CD4-positive, alpha-beta T cell treated with Interleukin-4 for 4 hours (primary cell): ENCODE data around the gene MRPL49.

Experiments used
- DNase-seq: peaks from one replicate; pipeline ENCODE4 v3.0.0-alpha.2; 2020

MRPL49 gene

DNA sequence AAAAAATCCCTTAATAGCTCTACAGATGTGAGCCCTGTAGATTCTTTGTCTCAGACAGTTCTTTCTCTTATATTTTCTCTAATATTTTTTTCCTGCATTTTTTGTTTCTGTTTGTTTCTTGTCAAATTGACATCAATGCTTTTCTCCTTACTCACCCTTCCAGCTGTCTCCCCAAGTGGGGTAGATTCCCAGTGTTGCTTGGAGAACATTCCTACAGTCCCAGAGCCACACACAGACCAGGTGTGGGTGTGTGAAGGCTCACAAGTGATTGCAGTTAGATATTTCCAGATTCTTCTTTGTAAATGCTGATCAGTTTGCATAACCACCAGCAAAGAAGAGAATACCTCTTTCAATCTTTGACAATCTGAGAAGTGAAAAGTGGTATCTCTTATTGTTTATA lies 18.6 kb upstream of the MRPL49 start:
- no peak for DNase-seq

DNA sequence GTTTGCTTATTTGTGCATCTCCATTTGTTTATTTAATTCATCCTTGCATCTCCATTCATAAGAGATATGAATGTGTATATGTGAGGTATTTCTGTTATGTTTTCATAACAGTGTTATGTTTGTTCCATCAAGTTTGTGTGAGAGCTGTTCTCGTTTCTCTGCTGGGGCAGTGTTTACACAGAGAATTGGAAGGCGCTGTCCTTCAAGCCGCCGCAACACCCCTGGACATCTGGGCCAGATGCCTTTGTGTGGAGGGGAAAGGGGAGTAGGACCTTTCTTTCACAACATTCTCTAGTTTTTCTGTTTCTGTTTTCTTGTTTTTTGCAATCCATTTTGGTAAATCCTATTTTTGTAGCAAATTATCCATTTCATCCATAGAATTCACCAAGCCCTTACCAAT lies 17.5 kb upstream of the MRPL49 start:
- DNase-seq = no peak

DNA sequence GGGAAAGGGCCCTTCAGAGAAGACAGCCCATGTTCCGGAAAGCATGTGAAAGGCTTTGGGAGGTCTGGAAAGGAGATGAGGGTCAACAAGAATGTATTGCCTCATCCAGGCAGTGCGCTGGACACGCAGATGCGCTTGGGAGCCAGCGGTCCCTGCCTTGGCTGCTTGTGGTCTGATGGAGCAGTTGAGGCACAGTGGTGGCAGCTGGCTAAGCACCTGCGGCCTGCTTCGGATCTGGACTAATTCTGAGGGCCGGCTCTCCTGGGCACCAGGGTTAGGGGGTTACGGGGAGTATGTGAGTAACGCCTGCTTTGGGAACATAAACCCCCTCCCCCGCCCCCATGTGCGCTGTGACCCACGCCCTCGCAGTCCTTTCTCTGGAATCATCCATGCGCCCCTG lies 15.0 kb upstream of the MRPL49 start:
- DNase-seq = no peak

DNA sequence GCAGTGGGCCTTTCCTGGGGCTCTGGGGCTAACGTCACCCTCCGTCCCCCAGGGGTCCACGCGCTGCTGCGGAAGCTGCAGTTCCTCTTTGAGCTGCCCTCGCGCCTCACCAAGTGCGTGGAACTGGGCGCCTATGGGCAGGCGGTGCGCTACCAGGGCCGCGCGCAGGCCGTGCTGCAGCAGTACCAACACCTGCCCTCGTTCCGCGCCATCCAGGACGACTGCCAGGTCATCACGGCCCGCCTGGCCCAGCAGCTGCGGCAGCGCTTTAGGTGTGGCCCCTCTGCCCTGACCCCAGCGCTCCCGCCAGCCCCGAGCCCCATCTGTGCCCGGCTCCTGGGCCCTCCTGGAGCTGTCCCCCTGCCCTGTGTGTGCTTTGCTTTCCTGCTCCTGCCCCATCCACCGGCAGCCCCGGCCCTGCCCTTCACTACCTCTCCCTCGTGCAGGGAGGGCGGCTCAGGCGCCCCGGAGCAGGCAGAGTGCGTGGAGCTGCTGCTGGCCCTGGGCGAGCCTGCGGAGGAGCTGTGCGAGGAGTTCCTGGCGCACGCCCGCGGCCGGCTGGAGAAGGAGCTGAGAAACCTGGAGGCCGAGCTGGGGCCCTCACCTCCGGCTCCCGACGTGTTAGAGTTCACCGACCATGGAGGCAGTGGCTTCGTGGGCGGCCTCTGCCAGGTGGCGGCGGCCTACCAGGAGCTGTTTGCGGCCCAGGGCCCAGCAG lies 14.2 kb upstream of the MRPL49 start:
- no peak for DNase-seq

DNA sequence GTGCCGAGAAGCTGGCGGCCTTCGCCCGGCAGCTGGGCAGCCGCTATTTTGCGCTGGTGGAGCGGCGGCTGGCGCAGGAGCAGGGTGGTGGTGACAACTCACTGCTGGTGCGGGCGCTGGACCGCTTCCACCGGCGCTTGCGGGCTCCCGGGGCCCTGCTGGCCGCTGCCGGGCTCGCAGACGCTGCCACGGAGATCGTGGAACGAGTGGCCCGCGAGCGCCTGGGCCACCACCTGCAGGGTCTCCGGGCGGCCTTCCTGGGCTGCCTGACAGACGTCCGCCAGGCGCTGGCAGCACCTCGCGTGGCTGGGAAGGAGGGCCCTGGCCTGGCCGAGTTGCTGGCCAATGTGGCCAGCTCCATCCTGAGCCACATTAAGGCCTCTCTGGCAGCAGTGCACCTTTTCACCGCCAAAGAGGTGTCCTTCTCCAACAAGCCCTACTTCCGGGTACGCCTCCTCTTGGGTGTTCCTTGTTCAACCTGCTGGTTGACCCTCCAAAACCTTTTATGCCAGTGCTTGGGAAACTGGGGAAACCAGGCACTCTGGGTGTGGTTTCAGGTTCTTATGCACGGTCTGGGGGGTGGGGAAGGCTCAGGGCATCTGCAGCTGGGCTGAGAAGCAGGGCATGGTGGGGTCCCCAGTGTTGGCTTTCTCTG lies 13.5 kb upstream of the MRPL49 start:
- no peak for DNase-seq

DNA sequence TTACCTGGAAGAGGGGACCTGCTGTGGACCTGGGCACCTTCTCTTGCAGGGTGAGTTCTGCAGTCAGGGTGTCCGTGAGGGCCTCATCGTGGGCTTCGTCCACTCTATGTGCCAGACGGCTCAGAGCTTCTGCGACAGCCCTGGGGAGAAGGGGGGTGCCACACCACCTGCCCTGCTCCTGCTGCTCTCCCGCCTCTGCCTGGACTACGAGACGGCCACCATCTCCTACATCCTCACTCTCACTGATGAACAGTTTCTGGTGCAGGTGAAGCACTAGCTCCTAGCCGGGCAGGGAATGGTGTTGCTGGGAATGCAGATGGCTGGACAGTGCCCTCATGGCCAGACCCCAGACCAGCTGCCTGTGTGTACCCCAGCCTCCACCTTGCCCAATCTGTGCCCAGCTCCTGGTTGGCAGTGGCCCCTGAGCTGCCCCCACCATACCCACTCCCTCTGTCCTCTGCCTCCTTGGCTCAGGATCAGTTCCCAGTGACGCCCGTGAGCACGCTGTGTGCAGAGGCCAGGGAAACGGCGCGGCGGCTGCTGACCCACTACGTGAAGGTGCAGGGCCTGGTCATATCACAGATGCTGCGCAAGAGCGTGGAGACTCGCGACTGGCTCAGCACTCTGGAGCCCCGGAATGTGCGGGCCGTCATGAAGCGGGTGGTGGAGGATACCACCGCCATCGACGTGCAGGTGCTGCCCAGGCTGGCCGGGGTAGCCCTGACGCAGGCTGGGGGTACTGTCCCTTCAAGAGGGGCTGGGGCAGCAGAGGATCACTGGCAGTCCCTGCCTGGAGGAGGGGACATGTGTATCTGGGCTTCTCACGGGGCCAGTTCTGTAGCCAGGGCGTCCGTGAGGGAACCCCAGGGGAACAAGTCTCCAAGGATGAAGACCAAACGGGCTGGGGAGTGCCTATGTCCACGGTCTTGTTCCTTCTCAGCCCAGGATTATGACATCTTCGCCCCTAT lies 12.6 kb upstream of the MRPL49 start:
- DNase-seq = no peak

DNA sequence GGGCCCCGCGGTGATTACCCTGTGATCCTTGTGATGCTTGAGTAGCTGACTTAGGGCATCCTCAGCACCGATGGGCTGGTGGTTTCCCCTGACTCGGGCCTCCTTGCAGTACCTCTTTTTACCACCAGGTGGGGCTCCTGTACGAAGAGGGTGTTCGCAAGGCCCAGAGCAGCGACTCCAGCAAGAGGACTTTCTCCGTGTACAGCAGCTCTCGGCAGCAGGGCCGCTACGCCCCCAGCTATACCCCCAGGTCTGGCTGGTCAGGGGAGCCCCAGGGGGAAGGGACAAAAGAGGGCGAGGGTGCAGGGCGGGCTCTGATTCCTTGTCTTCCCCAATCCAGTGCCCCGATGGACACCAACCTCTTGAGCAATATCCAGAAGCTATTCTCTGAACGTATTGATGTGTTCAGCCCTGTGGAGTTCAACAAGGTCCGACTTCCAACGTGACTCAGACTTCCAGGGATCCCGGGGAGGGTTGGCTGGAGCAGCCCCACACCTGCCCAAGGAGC lies 11.7 kb upstream of the MRPL49 start:
- DNase-seq = peak; percentile 92

DNA sequence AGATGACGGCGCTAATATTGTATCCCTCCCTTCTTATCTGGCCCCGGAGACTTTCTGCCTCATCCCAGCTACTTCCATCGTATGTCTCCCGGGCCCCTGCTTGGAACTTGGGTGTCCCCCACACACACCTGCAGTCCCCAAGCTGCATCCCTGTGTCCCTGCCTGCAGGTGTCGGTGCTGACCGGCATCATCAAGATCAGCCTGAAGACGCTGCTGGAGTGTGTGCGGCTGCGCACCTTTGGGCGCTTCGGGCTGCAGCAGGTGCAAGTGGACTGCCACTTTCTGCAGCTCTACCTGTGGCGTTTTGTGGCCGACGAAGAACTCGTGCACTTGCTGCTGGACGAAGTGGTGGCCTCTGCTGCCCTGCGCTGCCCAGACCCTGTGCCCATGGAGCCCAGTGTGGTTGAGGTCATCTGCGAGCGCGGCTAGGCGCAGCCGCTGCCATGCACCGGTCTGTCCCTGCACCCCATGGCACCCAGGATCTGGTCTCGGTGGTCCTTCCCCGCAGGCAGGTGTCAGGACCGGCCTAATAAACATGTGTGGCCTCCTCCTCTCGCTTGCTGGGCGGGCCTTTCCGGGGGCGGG lies 10.9 kb upstream of the MRPL49 start:
- no peak for DNase-seq

DNA sequence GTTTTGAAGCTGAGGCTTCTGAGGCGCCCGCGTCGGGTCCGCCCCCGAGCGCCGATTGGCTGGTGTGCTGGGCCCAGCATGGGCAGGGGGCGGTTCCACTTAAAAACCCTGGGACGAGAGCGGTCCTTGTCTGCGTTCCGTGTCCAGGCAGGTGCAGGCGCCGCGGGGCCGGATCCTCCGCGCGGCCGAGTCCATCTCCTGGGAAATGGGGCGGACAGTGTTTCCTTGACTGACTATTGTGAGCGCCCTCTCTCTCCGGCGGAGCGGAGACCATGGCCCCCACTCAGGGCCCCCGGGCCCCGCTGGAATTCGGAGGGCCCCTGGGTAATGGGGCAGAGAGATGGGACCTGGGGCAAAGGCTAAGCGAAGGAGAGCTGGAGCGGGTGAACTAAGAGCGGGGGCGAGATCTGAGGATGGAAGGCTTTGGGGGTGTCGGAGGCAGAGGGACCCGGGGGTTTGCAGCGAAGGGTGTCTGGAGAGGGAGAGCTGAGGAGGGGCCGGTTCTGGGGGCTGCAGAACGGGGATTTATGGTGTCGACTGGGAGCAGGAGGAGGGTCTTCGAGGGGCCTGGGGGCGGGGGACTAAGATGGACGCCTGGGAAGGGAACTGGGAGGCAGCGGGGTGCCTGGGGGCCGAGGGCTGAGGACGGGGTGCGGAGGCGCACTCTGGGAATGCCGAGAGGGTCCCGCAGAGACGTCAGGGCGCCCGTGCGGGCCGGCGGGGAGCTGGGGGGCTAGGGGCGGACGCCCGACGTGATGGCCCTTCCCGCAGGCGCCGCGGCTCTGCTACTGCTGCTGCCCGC lies 10.2 kb upstream of the MRPL49 start, which contains the start of gene TM7SF2:
TM7SF2 (plus strand) TSS at position 129 of the 802 bp plus-strand sequence; CDS start at position 273, 144 bp downstream.
- peak; percentile 92 for DNase-seq

DNA sequence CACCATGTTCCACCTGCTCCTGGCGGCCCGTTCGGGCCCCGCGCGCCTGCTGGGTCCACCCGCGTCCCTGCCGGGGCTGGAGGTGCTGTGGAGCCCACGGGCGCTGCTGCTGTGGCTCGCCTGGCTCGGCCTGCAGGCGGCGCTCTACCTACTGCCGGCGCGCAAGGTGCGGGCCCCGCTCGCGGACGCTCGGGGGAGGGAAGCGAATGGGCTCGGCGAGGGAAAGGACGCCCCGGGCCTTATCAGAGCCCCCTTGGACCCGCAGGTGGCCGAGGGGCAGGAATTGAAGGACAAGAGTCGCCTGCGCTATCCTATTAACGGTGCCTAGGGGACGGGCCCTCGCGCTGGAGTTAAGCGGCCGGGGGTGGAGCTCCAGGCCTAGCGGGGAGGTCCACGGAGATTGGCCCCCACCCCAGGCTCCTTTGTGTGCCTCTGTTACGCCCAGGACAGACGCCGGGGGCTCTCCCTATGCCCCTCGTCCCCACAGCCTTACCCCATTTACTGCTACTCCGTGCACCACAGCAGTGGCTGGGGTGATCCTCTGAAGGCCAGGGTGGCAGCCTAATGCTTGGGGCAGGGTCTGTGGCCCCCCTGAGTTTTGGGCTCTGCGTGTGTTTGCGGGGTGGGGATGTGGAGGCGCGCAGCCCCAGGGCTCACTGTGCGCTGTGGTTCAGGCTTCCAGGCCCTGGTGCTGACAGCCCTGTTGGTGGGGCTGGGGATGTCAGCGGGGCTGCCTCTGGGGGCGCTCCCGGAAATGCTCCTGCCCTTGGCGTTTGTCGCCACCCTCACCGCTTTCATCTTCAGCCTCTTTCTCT lies 9.4 kb upstream of the MRPL49 start:
- DNase-seq = peak; percentile 64

DNA sequence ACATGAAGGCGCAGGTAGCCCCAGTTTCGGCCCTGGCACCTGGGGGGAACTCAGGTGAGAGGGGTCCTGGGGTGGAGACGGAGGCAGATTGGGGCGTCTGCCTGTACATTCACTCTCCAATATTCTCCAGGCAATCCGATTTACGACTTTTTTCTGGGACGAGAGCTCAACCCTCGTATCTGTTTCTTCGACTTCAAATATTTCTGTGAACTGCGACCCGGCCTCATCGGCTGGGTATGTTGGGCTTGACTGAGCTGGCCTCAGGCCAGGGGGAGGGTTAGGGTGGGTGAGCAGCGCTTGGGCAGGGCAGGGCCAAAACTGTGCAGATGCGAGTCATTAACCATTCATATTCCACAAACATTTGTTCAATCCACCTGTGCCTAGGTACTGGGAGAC lies 8.8 kb upstream of the MRPL49 start:
- DNase-seq = no peak

DNA sequence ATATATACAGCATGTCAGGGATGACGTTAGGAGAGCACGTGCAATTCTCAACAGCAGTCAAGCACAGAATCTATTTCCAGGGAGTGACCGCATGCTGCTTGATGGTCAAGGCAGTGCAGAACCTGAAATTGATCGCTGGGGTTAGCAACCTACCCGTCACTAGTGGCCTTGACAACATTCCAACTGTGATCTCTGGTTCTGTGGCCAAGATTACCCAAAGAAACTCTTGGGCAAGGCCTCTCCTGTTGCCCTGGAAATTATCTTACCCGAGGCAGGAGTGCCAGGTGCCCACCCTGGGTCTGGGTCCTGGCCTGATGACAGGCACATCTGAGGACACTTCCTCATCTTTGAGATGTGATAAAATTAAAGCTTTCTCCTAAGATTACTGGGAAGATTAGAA lies 8.3 kb upstream of the MRPL49 start:
- no peak for DNase-seq

DNA sequence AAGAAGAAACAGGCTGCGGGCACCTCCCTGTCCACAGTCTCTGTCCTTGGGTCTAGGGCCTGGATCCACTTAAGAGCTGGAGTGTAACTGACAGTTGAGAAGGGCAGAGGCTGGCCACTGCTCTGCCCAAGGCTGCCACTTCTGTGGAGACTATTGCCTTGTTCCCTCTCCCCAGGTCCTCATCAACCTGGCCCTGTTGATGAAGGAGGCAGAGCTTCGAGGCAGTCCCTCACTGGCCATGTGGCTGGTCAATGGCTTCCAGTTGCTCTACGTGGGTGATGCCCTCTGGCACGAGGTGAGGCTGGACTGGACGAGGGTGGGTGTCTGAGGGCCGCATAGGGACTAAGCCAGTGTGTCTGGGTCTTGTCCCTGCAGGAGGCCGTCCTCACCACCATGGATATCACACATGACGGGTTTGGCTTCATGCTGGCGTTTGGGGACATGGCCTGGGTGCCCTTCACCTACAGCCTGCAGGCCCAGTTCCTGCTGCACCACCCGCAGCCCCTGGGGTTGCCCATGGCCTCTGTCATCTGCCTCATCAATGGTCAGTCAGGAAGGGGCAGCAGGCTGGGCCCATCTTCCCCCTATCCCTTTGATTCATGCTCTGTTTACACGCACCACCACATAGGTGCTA lies 7.5 kb upstream of the MRPL49 start:
- DNase-seq = no peak

DNA sequence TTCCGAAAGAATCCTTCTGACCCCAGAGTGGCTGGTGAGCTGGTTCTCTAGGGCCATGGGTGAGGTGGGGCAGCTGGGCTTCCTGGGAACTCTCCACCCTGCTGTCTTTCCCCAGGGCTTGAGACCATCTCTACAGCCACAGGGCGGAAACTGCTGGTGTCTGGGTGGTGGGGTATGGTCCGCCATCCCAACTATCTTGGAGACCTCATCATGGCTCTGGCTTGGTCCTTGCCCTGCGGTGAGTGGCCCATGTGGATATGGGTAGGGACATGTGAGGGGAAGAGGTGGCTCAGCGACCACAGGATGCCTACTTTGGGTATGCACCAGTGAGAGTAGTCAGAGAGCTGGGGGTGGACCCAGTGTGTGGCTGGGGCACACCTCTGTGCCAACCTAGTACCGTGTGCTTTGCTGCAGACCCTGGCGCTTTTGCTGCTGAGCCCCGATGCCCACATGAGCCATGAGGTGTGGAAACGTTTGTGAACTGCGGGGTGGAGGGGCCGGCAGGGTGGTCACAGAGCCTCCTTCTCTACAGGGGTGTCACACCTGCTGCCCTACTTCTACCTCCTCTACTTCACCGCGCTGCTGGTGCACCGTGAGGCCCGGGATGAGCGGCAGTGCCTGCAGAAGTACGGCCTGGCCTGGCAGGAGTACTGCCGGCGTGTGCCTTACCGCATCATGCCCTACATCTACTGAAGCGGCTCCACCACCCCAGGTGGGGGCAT lies 6.6 kb upstream of the MRPL49 start:
- DNase-seq = no peak

DNA sequence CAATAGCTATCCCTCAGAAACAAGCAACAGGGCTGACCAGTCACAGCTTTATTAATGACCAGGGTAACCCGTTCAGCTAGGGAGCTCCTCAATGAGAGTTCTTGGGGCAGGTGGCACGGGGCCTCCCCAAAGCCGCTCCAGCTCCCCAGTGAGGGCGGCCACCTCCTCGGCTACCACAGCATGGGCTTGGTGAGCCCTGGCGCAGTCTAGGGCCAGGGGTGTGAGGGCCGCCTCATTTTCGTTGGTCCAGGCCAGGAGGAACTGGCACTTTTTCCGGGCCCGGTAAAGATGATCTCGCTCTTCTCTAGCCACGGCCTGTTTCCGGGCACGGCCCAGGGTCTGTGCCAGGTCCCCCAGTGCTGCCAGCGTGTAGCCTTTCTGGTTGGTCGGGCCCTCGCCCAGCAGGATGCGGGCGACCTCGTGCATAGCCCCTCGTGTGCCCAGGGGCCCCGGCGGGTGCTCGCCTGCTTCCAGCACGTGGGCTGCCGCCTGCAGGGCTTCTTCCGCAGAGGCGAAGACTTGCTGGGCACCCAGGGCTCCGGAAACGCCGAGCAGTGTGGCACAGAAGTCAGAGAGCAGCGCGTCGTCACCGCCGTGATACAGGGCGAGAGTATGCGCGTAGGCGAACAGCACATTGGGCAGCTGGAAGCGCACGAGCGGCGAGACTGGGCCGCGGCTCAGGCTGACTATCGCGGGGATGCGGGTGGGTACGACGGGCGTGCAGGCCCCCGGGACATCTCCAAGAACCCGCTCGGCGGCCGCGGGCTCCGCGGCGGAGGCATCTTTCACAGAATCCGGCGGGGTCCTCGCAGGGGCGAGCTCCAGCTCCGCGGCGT lies 5.5 kb upstream of the MRPL49 start:
- peak; percentile 44 for DNase-seq

DNA sequence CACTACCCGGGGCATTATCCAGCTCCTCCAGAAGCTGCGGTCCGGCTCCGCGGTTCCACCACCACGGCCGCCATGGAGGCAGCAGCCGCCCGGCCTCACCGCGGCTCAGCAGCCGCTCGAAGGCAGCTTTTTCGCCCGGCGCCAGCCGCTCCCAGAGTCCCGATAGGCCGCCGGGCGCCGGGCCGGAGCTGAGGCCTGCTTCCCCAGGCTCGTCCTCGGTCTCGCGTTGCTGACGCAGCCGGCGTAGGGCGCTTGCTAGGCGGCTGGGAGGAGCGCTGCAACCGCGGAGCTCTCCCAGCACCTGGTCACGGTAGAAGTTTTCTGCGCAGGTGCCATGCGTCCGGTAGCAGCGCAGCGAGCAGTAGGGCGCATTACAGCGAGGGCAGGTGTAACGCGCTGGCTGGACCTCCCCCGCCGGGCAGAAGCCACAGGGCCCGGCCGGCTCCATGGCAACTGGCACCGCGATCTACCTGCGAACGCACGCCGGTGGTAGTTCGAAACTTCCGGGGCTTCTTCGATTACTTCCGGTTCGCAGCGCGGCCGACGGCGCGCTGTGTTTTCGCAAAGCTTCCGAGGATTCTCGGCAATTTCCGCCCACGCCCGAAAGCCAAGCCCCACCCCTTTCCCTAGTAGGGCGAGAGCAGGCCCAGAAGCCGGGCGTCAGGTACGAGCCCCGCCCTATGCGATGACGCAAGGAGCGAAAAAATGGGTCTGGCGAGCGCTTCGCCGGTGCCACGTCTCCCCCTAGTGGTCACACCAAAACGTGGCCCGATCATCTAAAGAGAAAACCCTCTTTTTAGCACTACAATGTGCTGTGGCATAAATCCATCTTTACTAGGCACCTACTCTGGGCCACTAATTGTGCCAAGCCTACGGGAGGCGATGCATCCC lies 4.7 kb upstream of the MRPL49 start, which contains the start of gene ZNHIT2:
ZNHIT2 (minus strand) TSS at position 496 of the 891 bp plus-strand sequence; CDS start at position 448, 48 bp downstream.
- DNase-seq = peak; percentile 100

DNA sequence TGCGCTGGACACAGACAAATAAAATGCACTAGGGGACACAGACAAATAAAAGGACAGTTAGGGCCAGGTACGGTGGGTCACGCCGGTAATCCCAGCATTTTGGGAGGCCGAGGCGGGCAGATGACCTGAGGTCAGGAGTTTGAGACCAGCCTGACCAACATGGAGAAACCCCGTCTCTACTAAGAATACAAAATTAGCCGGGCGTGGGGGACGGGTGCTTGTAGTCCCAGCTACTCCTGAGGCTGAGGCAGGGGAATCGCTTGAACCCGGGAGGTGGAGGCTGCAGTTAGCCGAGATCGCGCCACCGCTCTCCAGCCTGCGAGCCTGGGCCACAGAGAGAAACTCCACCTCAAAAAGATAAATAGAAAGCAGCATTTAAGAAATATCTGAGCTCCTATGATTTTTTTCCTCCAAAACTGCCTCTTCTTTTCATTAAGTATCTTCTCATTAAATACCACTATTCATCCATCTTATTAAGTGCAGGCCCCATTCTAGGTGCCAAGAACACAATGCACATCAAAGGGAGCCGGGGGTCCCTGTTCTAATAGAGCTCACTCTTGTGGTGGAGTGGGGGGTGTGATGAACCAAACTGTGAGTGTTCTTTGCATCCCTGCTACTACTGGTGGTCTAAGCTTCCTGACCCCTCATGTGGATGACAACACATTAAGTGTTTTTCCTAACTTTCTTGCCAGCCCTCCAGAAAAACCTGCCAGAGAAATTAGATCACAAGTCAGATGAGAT lies 3.9 kb upstream of the MRPL49 start:
- DNase-seq = no peak
